DMS114 treated with DMSO at 0.1 percent for 48 hours (cell line): ENCODE results near the gene WWOX.

ENCODE experiments used
- DNase-seq: peaks from one replicate; lab custom pipeline; 2025; ENCODE audit not compliant: unreplicated experiment; lab: John Stamatoyannopoulos, UW

The WWOX gene

GRCh38 chr16:78292086-78292843, 192.8 kb downstream of the WWOX start:
- no peak for DNase-seq

- DNase-seq: no peak
These were observed 193.5 kb downstream of the WWOX start for GRCh38 chr16:78292844-78293380.

DNA sequence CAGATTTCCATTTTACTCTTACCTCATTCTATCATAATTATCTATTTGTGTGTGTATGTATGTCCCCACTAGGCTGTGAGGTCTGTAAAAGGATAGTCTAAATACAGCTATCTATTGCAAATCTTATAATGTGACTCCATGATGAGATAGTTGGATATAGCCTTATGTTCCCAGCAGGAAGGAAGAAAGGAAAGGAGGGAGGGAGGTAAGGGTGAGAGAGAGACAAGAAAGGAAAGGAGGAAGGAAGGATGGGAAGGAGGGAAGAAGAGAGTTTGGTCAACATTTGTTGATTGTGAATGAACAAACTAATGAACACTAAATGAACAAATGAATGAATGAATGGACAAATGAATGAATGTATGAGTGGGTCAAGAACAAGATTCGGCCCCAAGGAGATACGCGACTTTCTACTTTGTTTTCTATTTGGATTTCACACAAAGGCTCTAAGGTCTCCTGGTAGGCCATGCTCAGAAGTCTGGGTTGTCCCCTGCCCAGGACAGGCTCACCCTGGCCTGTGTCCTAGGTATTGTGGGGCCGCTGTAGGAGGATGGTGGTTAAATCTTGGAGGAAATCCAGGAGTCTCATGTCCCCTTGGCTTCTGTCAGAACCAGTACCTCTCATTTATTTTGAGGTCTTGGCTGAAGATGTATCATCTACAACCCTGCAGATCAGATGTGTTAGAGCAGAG, 195.2 kb downstream of the WWOX start:
- no peak for DNase-seq

- DNase-seq: no peak
These were observed 197.7 kb downstream of the WWOX start for GRCh38 chr16:78297066-78297666.

DNA sequence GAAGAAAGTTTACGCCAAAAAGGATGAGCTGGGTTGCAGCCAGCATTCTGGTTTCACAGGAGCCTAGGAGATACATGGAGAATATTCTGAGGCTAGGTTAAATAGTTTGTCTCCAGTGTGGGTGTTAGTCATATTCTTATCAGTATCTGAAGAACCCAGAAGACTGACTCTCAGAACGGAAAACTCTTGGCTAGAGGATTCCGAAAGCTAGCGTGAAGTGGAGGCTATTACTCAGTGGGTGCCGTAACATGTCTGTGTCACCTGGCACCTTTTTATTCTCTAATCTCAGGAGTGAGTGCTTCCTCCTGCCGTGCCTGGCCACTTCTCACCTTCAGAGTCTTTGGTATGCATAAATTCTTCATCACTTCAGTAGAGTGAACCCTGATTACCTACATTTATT, 199.5 kb downstream of the WWOX start:
- no peak for DNase-seq

- no peak for DNase-seq
These were observed 201.0 kb downstream of the WWOX start for GRCh38 chr16:78300469-78300868.

DNA sequence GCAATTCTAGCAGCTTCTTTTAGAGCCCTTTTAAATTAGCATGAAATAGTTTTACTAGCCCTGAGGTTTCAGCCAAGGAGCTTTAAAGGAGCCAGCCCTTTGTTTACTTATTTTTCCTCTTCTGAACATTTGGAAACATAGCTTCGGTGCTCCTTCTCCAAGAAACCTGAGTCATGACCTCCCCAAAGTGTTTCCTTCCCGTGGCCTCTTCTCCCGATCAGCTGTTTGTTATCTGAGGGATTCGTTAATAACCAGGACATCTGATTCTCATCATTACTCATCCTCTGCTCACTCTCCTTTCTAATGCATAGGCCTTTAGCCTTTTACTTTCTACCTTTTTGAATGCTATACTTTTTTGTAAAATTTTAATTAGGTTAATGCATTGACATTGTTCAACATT, 204.5 kb downstream of the WWOX start:
- no peak for DNase-seq

DNA sequence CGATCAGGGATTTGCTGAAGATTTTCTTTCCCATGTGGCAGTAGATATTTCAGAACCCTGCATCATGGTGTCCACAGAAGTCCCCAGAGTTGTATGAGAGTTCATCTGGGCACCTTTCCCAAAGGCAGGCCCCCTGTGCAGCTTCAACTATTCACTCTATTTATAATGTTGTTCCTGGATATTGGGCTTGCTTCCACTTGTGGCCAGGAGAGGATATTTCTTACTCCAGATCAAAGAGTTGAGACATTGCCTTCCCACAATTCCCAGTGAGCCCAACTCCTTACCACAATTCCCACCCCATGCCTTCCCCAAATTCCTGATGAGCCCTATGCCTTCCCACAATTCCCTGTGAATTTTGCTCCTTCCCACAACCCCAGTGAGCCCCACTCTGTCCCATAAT, 206.9 kb downstream of the WWOX start:
- DNase-seq: no peak

GRCh38 chr16:78307824-78308528, 208.5 kb downstream of the WWOX start:
- no peak for DNase-seq

DNA sequence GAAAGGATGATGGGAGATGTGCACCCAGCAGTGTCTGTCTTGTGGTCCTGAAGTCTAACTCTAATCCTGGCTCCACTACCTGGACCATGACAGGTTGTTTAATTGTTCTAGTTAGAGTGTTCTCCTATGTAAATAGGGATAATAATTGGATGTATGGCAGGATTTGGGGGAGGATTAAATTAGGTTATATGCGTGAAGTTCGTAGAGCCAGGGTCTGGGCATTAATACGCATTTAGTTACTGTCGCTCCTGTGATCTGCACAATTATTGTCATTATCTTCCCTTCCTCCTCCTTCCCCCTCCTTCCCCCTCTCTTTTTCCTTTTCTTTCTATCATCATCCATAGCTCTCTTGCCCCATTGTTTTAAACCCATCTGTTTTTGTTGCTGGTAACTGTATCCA, 210.3 kb downstream of the WWOX start:
- no peak for DNase-seq

GRCh38 chr16:78310196-78310595, 210.7 kb downstream of the WWOX start:
- no peak for DNase-seq

GRCh38 chr16:78310990-78311561, 211.6 kb downstream of the WWOX start:
- no peak for DNase-seq

GRCh38 chr16:78311831-78312230, 212.4 kb downstream of the WWOX start:
- DNase-seq: no peak

- DNase-seq: no peak
These were observed 218.2 kb downstream of the WWOX start for GRCh38 chr16:78317564-78318240.

DNA sequence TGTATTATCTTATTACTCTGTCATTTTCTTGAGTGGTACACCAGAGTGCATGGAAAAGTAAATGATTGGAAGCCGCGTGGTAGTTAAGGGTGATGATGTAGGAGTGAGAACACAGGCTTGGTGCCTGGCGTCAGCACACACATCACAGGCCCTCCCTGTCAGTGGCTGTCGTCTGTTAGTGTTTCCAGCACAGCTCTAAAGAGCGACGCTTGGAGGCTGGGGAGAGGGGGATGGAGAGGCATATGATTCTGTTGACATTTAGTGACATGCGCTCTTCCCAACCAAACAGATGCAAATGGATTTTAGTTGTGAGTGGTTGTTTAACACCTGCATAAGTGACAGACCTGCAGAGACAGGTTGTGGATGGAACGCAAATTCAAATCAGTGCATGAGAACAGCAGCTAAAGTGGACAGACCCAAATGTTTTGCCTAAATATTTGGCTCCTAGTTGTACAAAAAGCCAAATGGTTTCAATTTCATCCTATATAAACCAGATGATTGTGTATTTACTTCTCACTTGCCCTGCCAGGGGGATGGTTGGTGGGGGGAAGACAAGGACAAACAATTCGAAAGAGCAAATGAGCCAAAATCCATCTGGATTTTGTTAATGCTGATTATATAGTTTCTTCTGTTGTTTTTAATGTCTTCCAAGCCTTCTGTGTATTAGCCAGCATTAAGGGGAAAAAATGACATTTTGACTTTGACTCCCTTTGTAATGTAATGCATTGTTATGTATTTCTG, 222.3 kb downstream of the WWOX start:
- no peak for DNase-seq

- DNase-seq: no peak
These were observed 223.9 kb downstream of the WWOX start for GRCh38 chr16:78323315-78323714.

- DNase-seq: no peak
These were observed 225.3 kb downstream of the WWOX start for GRCh38 chr16:78324649-78325285.

GRCh38 chr16:78325468-78326352, 226.3 kb downstream of the WWOX start:
- DNase-seq: no peak
